GM19239 (cell line): ENCODE data around the gene CACNA2D4.

Source experiments
- DNase-seq: peaks from one replicate; pipeline ENCODE4 v3.0.0; 2011; ENCODE audit warnings: low spot score; ENCODE audit not compliant: insufficient read length
- FAIRE-seq: peaks from 2 replicates; lab custom pipeline; 2011; peaks lifted over from hg19 to GRCh38; lab: Jason Lieb, UNC

The CACNA2D4 gene

GRCh38 chr12:1873531-1874510, 44.6 kb downstream of the CACNA2D4 start:
- no peak for FAIRE-seq
- no peak for DNase-seq

DNA sequence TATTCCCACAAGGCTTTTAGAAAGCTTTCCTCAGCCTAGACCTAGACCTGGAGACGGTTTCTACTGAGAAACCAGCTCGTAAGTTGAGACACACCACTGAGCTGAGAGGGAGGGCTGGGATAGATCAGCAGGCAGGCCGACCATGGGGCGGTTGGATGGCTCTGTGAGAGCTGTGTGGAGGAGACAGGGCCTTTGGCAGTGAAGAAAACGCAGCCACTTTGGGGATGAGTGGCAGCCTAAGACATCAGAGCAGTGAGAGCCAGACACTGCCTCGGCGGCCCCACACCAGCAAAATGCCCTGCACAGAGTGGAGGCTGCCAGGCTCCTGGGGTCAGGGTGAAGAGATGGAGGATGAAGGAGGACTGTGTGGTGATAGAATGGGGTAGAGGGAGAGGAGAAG, 46.0 kb downstream of the CACNA2D4 start:
- DNase-seq (no peak), FAIRE-seq (no peak)

GRCh38 chr12:1872001-1872400, 46.5 kb downstream of the CACNA2D4 start:
- no peak for FAIRE-seq

DNA sequence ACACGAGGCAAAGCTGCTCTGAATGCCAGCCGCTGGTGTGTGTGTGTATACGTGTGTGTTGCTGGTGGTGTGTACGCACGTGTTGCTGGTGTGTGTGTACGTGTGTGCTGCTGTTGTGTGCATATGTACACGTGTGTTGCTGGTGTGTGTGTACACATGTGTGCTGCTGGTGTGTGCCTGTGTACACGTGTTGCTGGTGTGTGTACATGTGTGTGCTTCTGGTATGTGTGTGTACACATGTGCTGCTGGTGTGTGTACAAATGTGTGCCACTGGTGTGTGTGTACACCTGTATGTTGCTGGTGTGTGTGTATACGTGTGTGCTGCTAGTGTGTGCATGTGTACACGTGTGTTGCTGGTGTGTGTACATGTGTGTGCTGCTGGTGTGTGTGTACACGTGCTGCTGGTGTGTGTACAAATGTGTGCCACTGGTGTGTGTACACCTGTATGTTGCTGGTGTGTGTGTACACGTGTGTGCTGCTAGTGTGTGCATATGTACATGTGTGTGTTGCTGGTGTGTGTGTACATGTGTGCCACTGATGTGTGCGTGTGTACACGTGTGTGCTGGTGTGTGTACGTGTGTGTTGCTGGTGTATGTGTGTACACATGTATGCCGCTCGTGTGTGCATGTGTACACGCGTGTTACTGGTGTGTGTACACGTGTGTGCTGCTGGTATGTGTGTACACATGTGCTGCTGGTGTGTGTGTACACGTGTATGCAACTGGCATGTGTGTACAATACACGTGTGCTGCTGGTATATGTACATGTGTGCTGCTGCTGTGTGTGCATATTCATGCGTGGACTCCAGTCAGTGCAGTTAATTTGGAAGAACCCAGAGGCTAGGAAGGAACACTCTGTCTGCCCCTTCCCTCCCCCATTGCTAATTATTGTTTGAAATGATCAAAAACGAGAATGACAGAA, 47.2 kb downstream of the CACNA2D4 start:
- DNase-seq (no peak), FAIRE-seq (no peak)

More at GRCh38 chr12:1872001-1872400, 46.5 kb downstream of the CACNA2D4 start:
- no peak for DNase-seq

GRCh38 chr12:1870086-1870485, 48.4 kb downstream of the CACNA2D4 start:
- no peak for FAIRE-seq
- no peak for DNase-seq

GRCh38 chr12:1869145-1869544, 49.3 kb downstream of the CACNA2D4 start:
- FAIRE-seq (no peak), DNase-seq (no peak)

GRCh38 chr12:1865284-1865866, 53.1 kb downstream of the CACNA2D4 start:
- no peak for DNase-seq
- FAIRE-seq: no peak

DNA sequence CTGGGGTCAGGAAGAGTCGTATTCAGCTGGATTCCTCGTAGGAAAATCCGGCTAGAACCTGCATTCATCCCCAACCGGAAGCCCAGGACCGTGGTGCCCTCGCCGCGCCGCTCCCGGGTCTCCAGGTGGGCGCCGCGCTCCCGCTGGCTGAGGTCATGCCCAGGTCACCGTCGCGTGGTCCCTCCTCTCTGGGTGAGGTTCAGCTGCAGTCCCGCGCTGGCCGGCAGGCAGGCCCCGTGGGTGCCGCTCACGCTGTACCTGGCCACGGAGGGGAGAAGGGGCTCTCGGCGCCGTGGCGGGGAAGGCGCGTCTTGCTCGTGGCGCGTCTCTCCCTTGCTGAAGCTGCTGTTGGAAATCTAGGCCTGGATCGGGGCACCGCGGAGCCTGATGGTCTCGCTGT, 53.6 kb downstream of the CACNA2D4 start:
- no peak for FAIRE-seq
- DNase-seq: no peak

GRCh38 chr12:1864456-1864855, 54.0 kb downstream of the CACNA2D4 start:
- no peak for FAIRE-seq
- no peak for DNase-seq

- no peak for DNase-seq
- no peak for FAIRE-seq
These were observed 54.6 kb downstream of the CACNA2D4 start for GRCh38 chr12:1863823-1864222.

- FAIRE-seq: no peak
- no peak for DNase-seq
These were observed 55.5 kb downstream of the CACNA2D4 start for GRCh38 chr12:1862973-1863372.

GRCh38 chr12:1859643-1860042, 58.8 kb downstream of the CACNA2D4 start:
- FAIRE-seq: no peak
- DNase-seq: no peak

GRCh38 chr12:1858456-1858855, 60.0 kb downstream of the CACNA2D4 start:
- FAIRE-seq (no peak), DNase-seq (no peak)

- FAIRE-seq (no peak), DNase-seq (no peak)
These were observed 60.6 kb downstream of the CACNA2D4 start for GRCh38 chr12:1857821-1858220.

DNA sequence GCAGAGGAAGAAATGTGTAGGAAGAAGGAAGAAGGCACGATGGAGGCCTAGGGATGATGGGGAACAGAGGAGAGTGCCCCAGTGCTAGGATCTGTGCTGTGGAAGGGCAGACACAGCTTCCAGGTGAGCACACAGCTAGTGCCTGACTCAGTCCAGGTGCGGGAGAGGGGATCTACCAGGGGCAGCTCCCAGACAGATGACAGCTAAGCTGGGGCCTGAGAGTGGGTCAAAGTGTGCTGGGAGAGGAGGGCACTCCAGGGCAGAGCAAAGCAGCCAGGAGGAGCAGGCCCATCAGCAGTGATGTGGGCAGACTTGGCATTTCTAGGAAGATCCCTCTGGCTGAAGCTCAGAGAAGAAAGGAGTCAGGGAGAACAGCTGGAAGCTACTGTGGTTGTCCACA, 61.4 kb downstream of the CACNA2D4 start:
- FAIRE-seq: no peak
- no peak for DNase-seq

- DNase-seq (no peak), FAIRE-seq (no peak)
These were observed 63.2 kb downstream of the CACNA2D4 start for GRCh38 chr12:1855241-1855640.

- no peak for FAIRE-seq
These were observed 64.7 kb downstream of the CACNA2D4 start for GRCh38 chr12:1853716-1854115.

GRCh38 chr12:1852076-1852475, 66.4 kb downstream of the CACNA2D4 start:
- FAIRE-seq: no peak
- DNase-seq: no peak

More at GRCh38 chr12:1853716-1854115, 64.7 kb downstream of the CACNA2D4 start:
- no peak for DNase-seq

DNA sequence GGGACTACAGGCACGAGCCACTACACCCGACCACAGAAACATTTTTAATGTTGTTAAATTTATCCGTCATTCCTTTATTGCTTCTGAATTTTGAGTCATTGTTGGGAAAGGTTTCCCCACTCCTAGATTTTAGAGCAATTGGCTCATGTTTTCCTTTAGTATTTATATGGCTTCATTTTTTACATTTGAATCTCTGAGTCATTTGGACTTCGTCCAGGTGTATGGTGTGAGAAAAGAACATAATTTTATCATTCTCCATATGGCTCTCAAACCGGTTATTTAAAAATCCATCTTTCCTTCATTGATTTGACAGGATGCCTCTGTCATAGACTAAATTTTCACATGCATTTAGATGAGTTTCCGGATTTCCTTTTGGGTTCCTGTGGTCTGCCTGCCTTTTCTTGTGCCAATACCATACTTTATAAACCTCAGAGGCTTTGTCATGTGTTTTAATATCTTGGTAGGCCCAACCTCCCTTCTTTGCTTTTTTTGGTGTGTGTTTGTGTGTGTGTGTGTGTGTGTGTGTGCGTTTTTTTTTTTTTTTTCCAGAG, 67.2 kb downstream of the CACNA2D4 start:
- DNase-seq: no peak
- FAIRE-seq: no peak

DNA sequence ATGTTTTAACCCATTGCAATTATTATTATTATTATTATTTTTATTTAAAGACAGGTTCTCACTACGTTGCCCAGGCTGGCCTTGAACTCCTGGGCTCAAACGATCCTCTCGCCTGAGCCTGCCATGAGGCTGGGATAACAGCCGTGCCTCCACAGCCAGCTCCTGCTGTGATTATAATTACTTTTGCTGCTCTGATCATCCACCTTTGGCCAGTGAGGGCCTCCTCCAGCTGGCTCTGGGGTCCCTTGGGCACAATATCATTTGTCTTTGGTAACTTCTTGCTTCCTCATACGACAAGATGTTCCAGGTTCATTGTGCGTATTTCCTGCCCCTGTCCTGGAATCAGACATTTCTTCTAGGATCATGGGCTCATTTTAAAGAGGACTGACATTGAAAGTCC, 69.7 kb downstream of the CACNA2D4 start:
- no peak for FAIRE-seq
- DNase-seq: no peak
